D721Med (cell line): Measurements from ENCODE around the gene HEATR1.

Experiments used
- DNase-seq: peaks from one replicate; pipeline ENCODE4 v3.0.0; 2011; ENCODE audit warnings: low spot score; ENCODE audit not compliant: insufficient read length
- FAIRE-seq: peaks from 2 replicates; lab custom pipeline; 2011; peaks lifted over from hg19 to GRCh38; lab: Jason Lieb, UNC
- CTCF ChIP-seq: IDR thresholded peaks from 2 replicates; pipeline ENCODE4 v1.5.1; 2012; ENCODE audit warnings: mild to moderate bottlenecking, control low read depth; ENCODE audit not compliant: insufficient read depth; ENCODE audit errors: missing control alignments

HEATR1 gene

DNA sequence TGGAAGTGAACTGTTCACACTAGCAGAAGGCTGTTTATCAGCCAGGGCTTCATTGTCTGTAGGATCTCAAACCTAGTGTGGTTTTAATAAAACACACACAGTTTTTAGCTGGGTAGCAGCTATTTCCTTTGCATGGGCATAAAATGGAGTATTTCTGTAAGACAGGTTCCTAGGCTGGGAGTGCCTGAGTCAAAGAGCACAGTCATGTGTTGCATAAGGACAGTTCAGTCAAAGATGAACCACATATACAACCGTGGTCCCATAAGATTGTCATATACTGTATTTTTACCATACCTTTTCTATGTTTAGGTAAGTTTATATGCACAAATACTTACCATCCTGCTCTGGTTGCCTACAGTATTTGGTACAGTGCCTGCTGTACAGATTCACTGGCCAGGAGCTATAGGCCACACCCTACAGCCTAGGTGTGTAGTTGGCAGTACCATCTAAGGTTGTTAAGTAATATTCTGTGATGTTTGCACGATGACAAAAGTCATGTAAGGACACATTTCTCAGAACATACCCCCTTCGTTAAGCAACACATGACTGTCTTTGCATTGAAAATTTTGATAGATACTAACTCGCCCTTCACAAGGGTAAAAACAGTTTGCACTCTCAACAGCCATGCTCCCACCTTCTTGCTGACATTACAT, 63.4 kb downstream of the HEATR1 start:
- FAIRE-seq (no peak), DNase-seq (no peak)
- TF ChIP-seq CTCF = no peak

DNA sequence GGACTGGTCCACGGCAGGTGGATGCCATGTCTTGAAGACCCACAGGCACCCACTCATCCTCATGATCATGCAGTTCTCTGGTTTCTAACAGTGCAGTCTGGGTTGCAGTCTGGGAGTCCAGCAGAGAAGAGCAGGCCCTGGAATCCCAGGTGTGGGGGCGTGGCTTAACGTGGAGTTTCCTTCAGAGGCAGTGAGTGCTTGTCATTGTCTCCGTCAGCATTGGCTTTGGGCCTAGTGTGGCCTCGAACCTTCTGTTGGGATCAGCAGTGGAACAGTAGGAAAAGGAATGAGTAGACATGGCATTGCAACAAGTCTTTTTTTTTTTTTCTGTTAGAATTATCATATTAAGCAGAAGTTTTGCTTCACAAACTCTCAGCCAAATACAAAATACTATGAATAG, 67.8 kb downstream of the HEATR1 start:
- TF ChIP-seq CTCF = no peak
- no peak for FAIRE-seq
- no peak for DNase-seq

GRCh38 chr1:236535662-236536161, 68.6 kb downstream of the HEATR1 start:
- no peak for DNase-seq
- no peak for TF ChIP-seq CTCF
- FAIRE-seq = no peak

DNA sequence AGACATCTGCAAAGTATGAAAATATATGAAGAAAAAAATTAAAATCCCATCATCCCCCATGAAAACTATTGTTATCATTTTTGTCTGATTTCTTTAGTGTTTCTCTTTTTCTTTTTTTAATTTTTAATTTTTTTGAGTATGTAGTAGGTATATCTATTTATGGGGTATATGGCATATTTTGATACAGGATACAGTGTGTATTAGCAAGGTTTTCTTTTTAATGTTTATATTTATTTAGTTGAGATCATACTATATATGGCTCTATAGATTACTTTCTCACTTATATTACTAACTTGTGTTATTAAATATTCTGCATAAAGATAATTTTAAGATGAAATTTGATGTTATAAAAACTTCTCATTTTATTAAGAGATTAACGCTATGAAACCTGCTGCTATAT, 69.1 kb downstream of the HEATR1 start:
- no peak for FAIRE-seq
- no peak for TF ChIP-seq CTCF
- DNase-seq = no peak

DNA sequence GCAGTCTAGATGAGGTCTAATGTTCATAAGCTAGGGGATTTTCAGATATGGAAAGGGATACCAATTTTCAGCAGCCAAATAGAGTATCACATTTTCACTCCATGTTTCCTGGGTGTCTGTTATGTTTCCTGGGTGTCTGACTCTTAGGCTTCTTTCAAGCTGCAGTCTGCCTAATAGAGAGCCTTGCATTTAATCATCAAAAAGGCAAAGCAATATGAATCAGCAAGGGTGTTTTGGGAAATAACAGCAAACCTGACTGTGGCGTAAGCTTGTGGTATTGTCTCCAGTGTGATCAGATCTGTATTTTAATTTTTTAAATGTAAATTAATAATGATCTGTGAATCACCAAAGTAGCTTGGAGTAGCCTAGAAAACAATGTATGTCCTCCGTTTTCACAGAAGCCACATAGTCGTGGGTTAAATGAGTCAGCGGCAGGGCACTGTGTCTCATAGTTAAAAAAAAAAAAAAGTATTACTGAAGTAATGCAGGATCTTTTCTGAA, 70.1 kb downstream of the HEATR1 start:
- FAIRE-seq = no peak
- DNase-seq = no peak
- TF ChIP-seq CTCF = no peak

DNA sequence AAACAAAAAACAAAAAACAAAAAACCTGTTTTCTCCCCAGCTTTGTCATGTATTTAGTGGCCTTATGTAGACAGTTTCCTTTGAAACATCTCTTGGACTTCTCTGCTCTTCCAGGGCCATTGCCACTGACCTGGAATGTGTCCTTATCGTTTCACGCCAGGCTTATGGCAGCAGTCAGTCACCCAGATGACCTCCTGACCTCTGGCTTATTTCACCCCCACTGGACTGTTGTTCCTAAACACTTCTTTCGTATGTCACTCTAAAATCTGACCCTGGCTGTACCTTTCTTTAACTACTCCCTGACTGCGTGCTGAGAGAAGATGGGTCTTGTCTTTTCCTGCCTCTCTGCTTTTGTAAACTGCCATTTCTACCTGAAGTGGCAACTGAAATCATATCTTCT, 71.5 kb downstream of the HEATR1 start:
- no peak for DNase-seq
- FAIRE-seq = no peak
- no peak for TF ChIP-seq CTCF

DNA sequence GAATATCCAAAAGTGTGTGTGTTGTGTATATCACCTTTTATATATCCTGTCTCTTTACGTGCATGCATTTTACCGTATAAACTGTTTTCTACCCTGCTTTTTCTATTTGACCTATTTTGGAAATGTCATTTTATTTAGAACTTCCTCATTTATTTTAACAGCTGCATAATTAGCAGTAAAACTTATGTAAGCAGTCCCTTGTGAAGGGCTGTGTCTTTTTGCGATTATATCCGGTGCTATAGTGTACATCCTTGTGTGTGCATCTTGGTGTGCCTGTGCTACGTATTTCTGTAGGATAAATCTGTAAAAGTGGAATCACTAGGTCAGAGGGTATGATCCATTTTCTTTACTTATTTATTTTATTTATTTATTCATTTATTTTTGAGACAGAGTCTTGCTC, 73.4 kb downstream of the HEATR1 start:
- DNase-seq = no peak

More for the DNA sequence above, 73.4 kb downstream of the HEATR1 start:
- FAIRE-seq = no peak
- no peak for TF ChIP-seq CTCF
